Neuron (in vitro differentiated cells): ENCODE measurements around the gene REL.

Experiments
- H2AFZ ChIP-seq: one replicate; pipeline ENCODE4 v1.6.1; 2013; ENCODE audit warnings: low read depth, mild to moderate bottlenecking, inconsistent platforms, low read length, moderate library complexity
- H3K27me3 ChIP-seq: one replicate; pipeline ENCODE4 v1.6.1; 2013; ENCODE audit warnings: low read length; ENCODE audit not compliant: insufficient read depth
- H3K36me3 ChIP-seq: one replicate; pipeline ENCODE4 v1.6.1; 2013; ENCODE audit warnings: low read length; ENCODE audit not compliant: insufficient read depth
- H3K4me1 ChIP-seq: one replicate; pipeline ENCODE4 v1.6.1; 2013; ENCODE audit warnings: low read length; ENCODE audit not compliant: insufficient read depth
- H3K4me3 ChIP-seq: 2 replicates; pipeline ENCODE4 v1.5.1; 2013; ENCODE audit warnings: mild to moderate bottlenecking, low read length, moderate library complexity
- H3K9me3 ChIP-seq: one replicate; pipeline ENCODE4 v1.6.1; 2013; ENCODE audit warnings: low read length

Gene REL

GRCh38 chr2:60881047-60881932 lies at the start of gene REL:
Gene REL, plus strand, starts transcription at chr2:60881574. Its CDS starts 267 bp downstream, at chr2:60881841.
- Histone ChIP-seq H3K36me3 (no peaks in the 10 kb centered on the region), H3K9me3 (no peaks in the 10 kb centered on the region), H3K4me3 (peak within 1 kb of the TSS; percentile 97), H3K4me1 (peaks cover 25% of the 10 kb centered on the region), H3K27me3 (no peaks in the 10 kb centered on the region), H2AFZ (peak within 1 kb of the TSS; percentile 99)

GRCh38 chr2:60831921-60832320 lies 49.5 kb upstream of the REL start:
- Histone ChIP-seq H2AFZ (no peak overlapping the region), H3K27me3 (no peaks in the 10 kb centered on the region), H3K36me3 (no peaks in the 10 kb centered on the region), H3K4me3 (no peak overlapping the region), H3K4me1 (no peaks in the 10 kb centered on the region), H3K9me3 (no peaks in the 10 kb centered on the region)

- H3K27me3 ChIP-seq, result no peaks in the 10 kb centered on the region
- H3K36me3 ChIP-seq, result no peaks in the 10 kb centered on the region
- no peak overlapping the region for H3K4me3 ChIP-seq
- H3K4me1 ChIP-seq, result no peaks in the 10 kb centered on the region
- H3K9me3 ChIP-seq, result no peaks in the 10 kb centered on the region
- H2AFZ ChIP-seq, result no peak overlapping the region
Measured at GRCh38 chr2:60832621-60833020, 48.8 kb upstream of the REL start.

GRCh38 chr2:60834270-60834717 lies 47.1 kb upstream of the REL start:
- Histone ChIP-seq H3K9me3 (no peaks in the 10 kb centered on the region), H2AFZ (no peak overlapping the region), H3K4me1 (no peaks in the 10 kb centered on the region), H3K27me3 (no peaks in the 10 kb centered on the region), H3K36me3 (no peaks in the 10 kb centered on the region), H3K4me3 (no peak overlapping the region)

DNA sequence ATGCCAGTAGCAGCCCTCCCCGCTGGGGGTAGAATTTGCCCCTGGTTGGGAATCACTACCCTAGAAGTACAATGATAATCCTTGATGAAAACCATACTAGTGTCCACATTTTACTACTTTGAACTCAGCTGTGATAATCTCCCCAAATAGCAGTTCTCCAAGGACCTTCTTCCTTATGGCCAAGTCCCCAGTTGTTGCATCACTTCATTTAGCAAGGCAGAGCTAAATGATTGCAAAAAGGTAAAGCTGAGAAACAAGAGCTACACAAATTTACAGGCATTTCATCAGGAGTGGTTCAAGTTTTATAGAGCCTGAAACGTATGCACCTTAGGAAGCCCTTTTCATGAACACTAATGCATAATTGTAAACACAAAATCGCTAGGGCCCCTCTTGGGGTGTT lies 44.9 kb upstream of the REL start:
- Histone ChIP-seq H3K27me3 (no peaks in the 10 kb centered on the region), H3K4me1 (no peaks in the 10 kb centered on the region), H2AFZ (no peak overlapping the region), H3K4me3 (no peak overlapping the region), H3K9me3 (no peaks in the 10 kb centered on the region), H3K36me3 (no peaks in the 10 kb centered on the region)

GRCh38 chr2:60837123-60837522 lies 44.3 kb upstream of the REL start:
- H3K4me1 ChIP-seq, result no peaks in the 10 kb centered on the region
- H3K4me3 ChIP-seq, result no peak overlapping the region
- no peaks in the 10 kb centered on the region for H3K36me3 ChIP-seq
- no peaks in the 10 kb centered on the region for H3K27me3 ChIP-seq
- no peak overlapping the region for H2AFZ ChIP-seq
- no peaks in the 10 kb centered on the region for H3K9me3 ChIP-seq

DNA sequence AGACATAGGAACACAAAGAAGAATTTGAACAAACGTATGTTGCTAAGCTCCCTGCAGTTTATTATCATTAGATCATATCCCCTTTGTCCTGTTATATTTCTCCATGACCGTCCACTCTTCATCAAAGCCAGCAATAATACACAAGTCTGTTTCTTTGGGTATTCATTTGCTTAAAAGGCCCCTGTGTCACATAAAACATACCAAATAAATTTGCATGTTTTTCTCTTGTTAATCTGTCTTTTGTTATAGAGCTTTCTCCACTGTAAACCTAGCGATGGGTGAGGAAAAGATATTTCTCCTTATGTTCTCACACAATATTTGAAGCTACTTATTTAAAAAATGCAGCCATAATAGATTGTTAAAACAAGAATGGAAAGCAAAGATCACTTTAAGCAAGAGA lies 42.9 kb upstream of the REL start:
- no peaks in the 10 kb centered on the region for H3K9me3 ChIP-seq
- H3K27me3 ChIP-seq, result no peaks in the 10 kb centered on the region
- no peak overlapping the region for H3K4me3 ChIP-seq
- no peaks in the 10 kb centered on the region for H3K36me3 ChIP-seq
- H2AFZ ChIP-seq, result no peak overlapping the region
- H3K4me1 ChIP-seq, result no peaks in the 10 kb centered on the region

DNA sequence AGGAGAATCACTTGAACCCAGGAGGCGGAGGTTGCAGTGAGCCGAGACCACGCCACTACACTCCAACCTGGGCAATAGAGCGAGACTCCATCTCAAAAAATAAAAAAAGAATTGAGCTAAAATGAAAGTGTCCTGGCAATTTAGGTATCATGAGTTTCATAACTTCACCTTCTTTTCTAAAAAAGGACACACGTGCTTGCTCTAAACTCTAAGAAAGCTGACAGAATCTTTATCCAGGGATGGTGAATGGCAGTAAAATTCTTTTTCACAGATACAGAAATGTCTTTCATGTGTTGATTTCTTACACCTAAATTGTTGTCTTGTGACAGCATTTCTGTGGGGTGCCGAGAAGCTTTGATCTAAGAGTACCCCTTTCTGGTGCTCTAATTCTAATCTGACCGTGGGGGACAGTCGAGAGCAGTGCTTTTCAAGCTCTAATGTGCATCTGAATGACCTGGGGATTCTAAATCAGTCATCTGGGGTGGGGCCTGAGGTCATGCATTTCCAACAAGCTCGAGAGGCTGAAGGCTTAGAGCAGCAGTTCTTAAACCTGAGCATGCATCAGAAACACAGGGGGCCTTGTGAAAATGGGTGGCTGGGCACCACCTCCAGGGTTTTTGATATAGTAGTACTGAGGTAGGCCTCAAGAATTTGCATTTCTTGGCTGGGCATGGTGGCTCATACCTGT lies 42.1 kb upstream of the REL start:
- H3K9me3 ChIP-seq, result no peaks in the 10 kb centered on the region
- no peak overlapping the region for H2AFZ ChIP-seq
- no peak overlapping the region for H3K4me3 ChIP-seq

DNA sequence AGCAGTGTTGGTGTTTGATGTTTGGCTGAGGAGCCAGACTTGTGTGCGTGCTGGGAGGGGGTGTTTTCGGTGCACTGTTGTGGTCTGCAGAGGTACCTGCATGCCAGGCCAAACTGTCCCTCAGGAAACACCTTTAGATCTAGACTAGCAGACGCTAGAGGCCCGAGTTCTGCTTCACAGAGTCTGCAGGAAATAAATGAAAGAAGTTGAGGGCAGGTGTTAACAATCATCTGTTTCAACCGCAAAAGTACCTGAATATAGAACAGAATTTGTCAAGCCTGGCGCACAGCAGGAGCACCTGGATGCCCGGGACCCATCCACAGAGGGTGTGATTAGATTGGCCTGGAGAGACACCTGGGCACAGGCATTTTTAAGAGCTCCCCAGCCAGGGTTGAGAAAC lies 40.5 kb upstream of the REL start:
- no peaks in the 10 kb centered on the region for H3K9me3 ChIP-seq
- H3K27me3 ChIP-seq, result no peaks in the 10 kb centered on the region
- no peaks in the 10 kb centered on the region for H3K4me1 ChIP-seq
- H2AFZ ChIP-seq, result no peak overlapping the region
- no peak overlapping the region for H3K4me3 ChIP-seq
- H3K36me3 ChIP-seq, result no peaks in the 10 kb centered on the region

More for the DNA sequence above, 42.1 kb upstream of the REL start:
- Histone ChIP-seq H3K4me1 (no peaks in the 10 kb centered on the region), H3K36me3 (no peaks in the 10 kb centered on the region), H3K27me3 (no peaks in the 10 kb centered on the region)

DNA sequence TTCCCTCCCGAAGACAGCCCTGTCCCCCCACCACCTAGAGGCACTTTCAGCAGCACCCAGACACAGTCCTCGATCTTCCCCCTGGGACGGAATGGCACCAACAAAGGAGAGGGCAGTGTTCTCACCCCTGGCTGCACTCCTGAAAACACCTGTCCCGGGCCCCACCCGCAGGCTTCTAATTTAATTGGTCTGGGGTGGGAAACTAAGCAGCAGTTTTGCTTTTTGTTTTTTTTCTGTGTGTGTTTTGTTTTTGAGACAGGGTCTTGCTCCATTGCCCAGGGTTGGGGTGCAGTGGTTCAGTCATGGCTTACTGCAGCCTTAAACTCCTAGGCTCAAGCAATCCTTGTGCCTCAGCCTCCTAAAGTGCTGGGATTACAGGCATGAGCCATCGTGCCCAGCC lies 38.4 kb upstream of the REL start:
- no peaks in the 10 kb centered on the region for H3K4me1 ChIP-seq
- no peak overlapping the region for H3K4me3 ChIP-seq
- no peak overlapping the region for H2AFZ ChIP-seq
- H3K36me3 ChIP-seq, result no peaks in the 10 kb centered on the region
- no peaks in the 10 kb centered on the region for H3K27me3 ChIP-seq
- no peaks in the 10 kb centered on the region for H3K9me3 ChIP-seq

- Histone ChIP-seq H3K36me3 (no peaks in the 10 kb centered on the region), H3K9me3 (no peaks in the 10 kb centered on the region), H3K4me3 (no peak overlapping the region), H2AFZ (no peak overlapping the region), H3K27me3 (no peaks in the 10 kb centered on the region), H3K4me1 (no peaks in the 10 kb centered on the region)
Measured at GRCh38 chr2:60844105-60844504, 37.3 kb upstream of the REL start.

GRCh38 chr2:60847854-60848253 lies 33.5 kb upstream of the REL start:
- no peaks in the 10 kb centered on the region for H3K27me3 ChIP-seq
- H3K36me3 ChIP-seq, result no peaks in the 10 kb centered on the region
- H2AFZ ChIP-seq, result peak overlapping the region; percentile 34
- no peaks in the 10 kb centered on the region for H3K9me3 ChIP-seq
- no peaks in the 10 kb centered on the region for H3K4me1 ChIP-seq
- H3K4me3 ChIP-seq, result no peak overlapping the region

DNA sequence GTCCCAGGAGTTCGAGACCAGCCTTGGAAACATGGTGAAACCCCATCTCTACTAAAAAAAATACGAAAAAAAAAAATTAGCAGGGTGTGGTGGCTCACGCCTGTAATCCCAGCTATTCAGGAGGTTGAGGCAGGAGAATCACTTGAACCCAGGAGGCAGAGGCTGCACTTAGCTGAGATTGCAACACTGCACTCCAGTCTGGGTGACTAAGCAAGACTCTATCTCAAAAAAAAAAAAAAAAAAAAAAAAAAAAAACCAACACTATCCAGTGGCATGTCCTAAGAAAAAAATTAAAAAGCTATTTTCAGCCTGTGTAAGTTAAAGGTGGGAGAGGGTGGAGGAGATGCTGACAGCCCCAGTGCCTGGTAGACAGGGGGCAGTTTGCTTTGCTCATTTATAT lies 32.2 kb upstream of the REL start:
- no peak overlapping the region for H2AFZ ChIP-seq

More for the DNA sequence above, 32.2 kb upstream of the REL start:
- Histone ChIP-seq H3K4me1 (no peaks in the 10 kb centered on the region), H3K4me3 (no peak overlapping the region), H3K9me3 (no peaks in the 10 kb centered on the region), H3K27me3 (no peaks in the 10 kb centered on the region), H3K36me3 (no peaks in the 10 kb centered on the region)
